Measurements from ENCODE around the gene LCN15. TPM values are rescaled to one million over a fixed set of nuclear protein-coding genes. Genes with fewer than 3 reads are reported as not detected.

LCN15 gene
- total RNA-seq, 1 experiment from 2014 or later, result not detected

- Histone ChIP-seq H3K4me1 (ENCODE audit: insufficient read depth, low read length) (peaks cover 27% of the 10 kb centered on the region), H3K27me3 (ENCODE audit: low read length) (no peaks in the 10 kb centered on the region), H2AFZ (ENCODE audit: low read length) (peak overlapping the region; percentile 75), H4K20me1 (ENCODE audit: low read length) (peaks cover 38% of the 10 kb centered on the region), H3K36me3 (ENCODE audit: low read depth, low read length) (peaks cover 33% of the 10 kb centered on the region), H3K27ac (ENCODE audit: low read length) (peak overlapping the region; percentile 9; the same call in 1 of the 2 replicates), H3K79me2 (ENCODE audit: low read length) (peaks cover 73% of the 10 kb centered on the region), H3F3A (ENCODE audit: low read length, unreplicated experiment) (peaks cover 19% of the 10 kb centered on the region), H3K9me3 (ENCODE audit: low read length) (no peaks in the 10 kb centered on the region), H3K9me2 (replicated peaks; ENCODE audit: low read length) (no peaks in the 10 kb centered on the region), H3K4me2 (ENCODE audit: low read length) (peak overlapping the region; percentile 100), H3K9ac (ENCODE audit: low read length) (peak overlapping the region; percentile 96), H3K4me3 (ENCODE audit: low read length) (peak overlapping the region; percentile 95)
- DNase-seq, result peak; percentile 20
- TF ChIP-seq CTCF (conservative IDR thresholded peaks at IDR 0.05; ENCODE audit: low read depth, low read length), result no peak
- ChIA-PET POLR2A (ENCODE audit: unreplicated experiment) (interaction anchor here (0.6 kb wide), 1 partner anchor 61 kb away, joined by 5 read pairs; no protein-coding TSS in a partner anchor), CTCF (no interaction called here)
- ATAC-seq, result peak; percentile 41
- intact Hi-C loops (cut with micrococcal nuclease), result no loop called here
- BruUV-seq (replicated peaks), result no TSS peak
Observed at GRCh38 chr9:136728548-136729123, 35.7 kb downstream of the LCN15 start.

GRCh38 chr9:136728080-136728547, 36.2 kb downstream of the LCN15 start:
- H2AFZ ChIP-seq (ENCODE audit: low read length), result peak overlapping the region; percentile 75
- H3K36me3 ChIP-seq (ENCODE audit: low read depth, low read length), result peaks cover 34% of the 10 kb centered on the region
- H3K4me1 ChIP-seq (ENCODE audit: insufficient read depth, low read length), result peaks cover 27% of the 10 kb centered on the region
- H3K9ac ChIP-seq (ENCODE audit: low read length), result peak overlapping the region; percentile 96
- peaks cover 44% of the 10 kb centered on the region for H4K20me1 ChIP-seq (ENCODE audit: low read length)
- DNase-seq (peak; percentile 77), ATAC-seq (peak; percentile 44)
- ChIA-PET CTCF (interaction anchor here (0.6 kb wide), 1 partner anchor 171 kb away, joined by 3 read pairs; no protein-coding TSS in a partner anchor), POLR2A (ENCODE audit: unreplicated experiment) (interaction anchor here (0.7 kb wide), 1 partner anchor 10 kb away, joined by 3 read pairs; no protein-coding TSS in a partner anchor)
- BruUV-seq (replicated peaks), result no TSS peak
- H3K27me3 ChIP-seq (ENCODE audit: low read length), result no peaks in the 10 kb centered on the region
- H3K4me2 ChIP-seq (ENCODE audit: low read length), result peak overlapping the region; percentile 100
- H3K4me3 ChIP-seq (ENCODE audit: low read length), result peak overlapping the region; percentile 95
- TF ChIP-seq EZH2 (IDR thresholded peaks at IDR 0.05; ENCODE audit: low read length, unreplicated experiment) (no peak), CTCF (conservative IDR thresholded peaks at IDR 0.05; ENCODE audit: low read depth, low read length) (peak; percentile 63), EZH2phosphoT487 (IDR thresholded peaks at IDR 0.05; ENCODE audit: borderline replicate concordance, low read length) (peak; percentile 46; the same call in 1 of the 2 replicates)
- no peaks in the 10 kb centered on the region for H3K9me2 ChIP-seq (replicated peaks; ENCODE audit: low read length)
- H3K27ac ChIP-seq (ENCODE audit: low read length), result peak overlapping the region; percentile 57
- H3K9me3 ChIP-seq (ENCODE audit: low read length), result no peaks in the 10 kb centered on the region
- H3K79me2 ChIP-seq (ENCODE audit: low read length), result peaks cover 74% of the 10 kb centered on the region
- H3F3A ChIP-seq (ENCODE audit: low read length, unreplicated experiment), result peaks cover 21% of the 10 kb centered on the region
- intact Hi-C loops (cut with micrococcal nuclease), result no loop called here

GRCh38 chr9:136726631-136727191, 37.6 kb downstream of the LCN15 start:
- Histone ChIP-seq H3K4me3 (ENCODE audit: low read length) (peak overlapping the region; percentile 95), H3K36me3 (ENCODE audit: low read depth, low read length) (peaks cover 34% of the 10 kb centered on the region), H3K9me3 (ENCODE audit: low read length) (no peaks in the 10 kb centered on the region), H3K9me2 (replicated peaks; ENCODE audit: low read length) (no peaks in the 10 kb centered on the region), H4K20me1 (ENCODE audit: low read length) (peaks cover 48% of the 10 kb centered on the region), H3K27ac (ENCODE audit: low read length) (peak overlapping the region; percentile 57), H3K79me2 (ENCODE audit: low read length) (peaks cover 74% of the 10 kb centered on the region), H3F3A (ENCODE audit: low read length, unreplicated experiment) (peaks cover 21% of the 10 kb centered on the region), H3K4me2 (ENCODE audit: low read length) (peak overlapping the region; percentile 100), H3K27me3 (ENCODE audit: low read length) (no peaks in the 10 kb centered on the region), H2AFZ (ENCODE audit: low read length) (no peak overlapping the region), H3K9ac (ENCODE audit: low read length) (peak overlapping the region; percentile 96), H3K4me1 (ENCODE audit: insufficient read depth, low read length) (peaks cover 27% of the 10 kb centered on the region)
- DNase-seq (peak; percentile 42), ATAC-seq (peak; percentile 18; the same call in 1 of the 2 replicates)
- CTCF ChIA-PET, result no interaction called here
- no peak for TF ChIP-seq EZH2phosphoT487 (IDR thresholded peaks at IDR 0.05; ENCODE audit: borderline replicate concordance, low read length)
- TF ChIP-seq CTCF (conservative IDR thresholded peaks at IDR 0.05; ENCODE audit: low read depth, low read length), result peak; percentile 63
- no peak for TF ChIP-seq EZH2 (IDR thresholded peaks at IDR 0.05; ENCODE audit: low read length, unreplicated experiment)
- BruUV-seq (replicated peaks), result no TSS peak
- intact Hi-C loops (cut with micrococcal nuclease), result no loop called here
- POLR2A ChIA-PET (ENCODE audit: unreplicated experiment), result interaction anchor here (0.5 kb wide), 1 partner anchor 252 kb away, joined by 7 read pairs; no protein-coding TSS in a partner anchor

Data from PC-3 (cell line).